Measurements from ENCODE around the gene JUND.

The JUND gene

GRCh38 chr19:18266771-18267686 is 14.4 kb downstream of the JUND start:
- DNase-seq, result no peak

GRCh38 chr19:18265582-18265981 is 15.8 kb downstream of the JUND start:
- DNase-seq, result no peak

- no peak for DNase-seq
Observed at GRCh38 chr19:18264971-18265540, 16.4 kb downstream of the JUND start.

- DNase-seq, result no peak
Observed at GRCh38 chr19:18264137-18264854, 17.1 kb downstream of the JUND start.

GRCh38 chr19:18263324-18264136 is 17.9 kb downstream of the JUND start:
- DNase-seq, result no peak

- DNase-seq, result no peak
Observed at GRCh38 chr19:18262917-18263316, 18.5 kb downstream of the JUND start.

- DNase-seq, result no peak
Observed at GRCh38 chr19:18262144-18262543, 19.3 kb downstream of the JUND start.

- no peak for DNase-seq
Observed at GRCh38 chr19:18261474-18261873, 19.9 kb downstream of the JUND start.

GRCh38 chr19:18259893-18260292 is 21.5 kb downstream of the JUND start:
- DNase-seq, result no peak

- no peak for DNase-seq
Observed at GRCh38 chr19:18257503-18258470, 23.6 kb downstream of the JUND start.

- no peak for DNase-seq
Observed at GRCh38 chr19:18254546-18255503, 26.6 kb downstream of the JUND start.

GRCh38 chr19:18253716-18254115 is 27.7 kb downstream of the JUND start:
- DNase-seq, result no peak

GRCh38 chr19:18253130-18253529 is 28.3 kb downstream of the JUND start:
- DNase-seq, result no peak

- no peak for DNase-seq
Observed at GRCh38 chr19:18252370-18252717, 29.1 kb downstream of the JUND start.

GRCh38 chr19:18251587-18252369 is 29.6 kb downstream of the JUND start:
- peak; percentile 70 for DNase-seq

- DNase-seq, result no peak
Observed at GRCh38 chr19:18249834-18250233, 31.6 kb downstream of the JUND start.

- DNase-seq, result no peak
Observed at GRCh38 chr19:18245297-18245696, 36.1 kb downstream of the JUND start.

- DNase-seq, result no peak
Observed at GRCh38 chr19:18239303-18239702, 42.1 kb downstream of the JUND start.

GRCh38 chr19:18234194-18234593 is 47.2 kb downstream of the JUND start:
- no peak for DNase-seq
